ENCODE data around the gene FGF1.

FGF1 gene

DNA sequence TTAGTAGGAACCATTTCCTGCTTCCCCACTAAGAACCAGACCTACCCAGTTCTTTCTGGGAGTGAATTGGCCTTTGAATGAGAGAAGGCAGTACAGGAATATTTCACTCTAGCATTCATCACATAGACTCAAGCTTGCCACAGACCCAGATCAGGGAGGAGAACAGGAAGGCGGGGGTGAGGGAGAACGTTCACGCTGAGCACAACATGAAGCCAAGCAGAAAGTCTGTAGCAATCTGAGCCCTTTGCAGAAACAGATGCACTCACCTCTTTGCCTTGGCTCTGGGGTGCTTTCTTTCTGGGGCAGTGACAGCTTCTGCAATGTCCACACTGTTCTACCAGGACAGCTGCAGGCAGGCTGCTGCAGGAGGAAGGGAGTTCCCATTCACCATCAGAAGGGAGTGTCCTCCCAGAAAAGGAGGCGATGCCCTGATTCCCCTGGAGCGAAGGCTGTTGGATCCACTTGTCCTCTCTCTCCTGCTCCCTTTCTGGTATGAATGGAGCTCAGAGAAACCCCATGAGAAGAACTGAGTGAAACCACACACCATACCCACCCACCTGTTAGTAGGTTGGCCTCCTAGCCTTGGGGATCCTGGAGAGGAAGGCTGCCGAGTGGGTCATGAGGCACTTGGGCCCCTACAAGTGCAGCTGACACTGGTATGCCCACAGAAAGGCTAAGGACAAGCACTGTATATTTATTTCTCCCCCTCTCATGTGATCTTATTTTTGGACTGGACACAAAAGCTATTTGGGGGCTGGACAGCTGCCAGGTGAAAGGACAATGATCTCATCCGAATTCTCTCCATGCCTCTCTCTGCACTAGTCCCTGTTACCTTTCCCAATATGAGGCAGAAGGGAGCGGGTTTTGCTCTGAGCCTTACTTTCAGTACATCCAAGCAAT, 11.7 kb upstream of the FGF1 start:
- H3K4me1 ChIP-seq (ENCODE audit: control insufficient read depth in 1 of 2, insufficient read depth in 2 of 2, low read length in 2 of 2) = peaks cover 0 to 7% of the 10 kb centered on the region in 2 donors
- H3K36me3 ChIP-seq (ENCODE audit: control insufficient read depth in 1 of 2, insufficient read depth in 2 of 2, low read length in 2 of 2) = no peaks in the 10 kb centered on the region
- H3K27ac ChIP-seq (ENCODE audit: low read depth, low read length) = no peak overlapping the region
- H3K4me3 ChIP-seq (ENCODE audit: low read depth in 1 of 2, low read length in 2 of 2) = no peak overlapping the region
- no peaks in the 10 kb centered on the region for H3K9me3 ChIP-seq (ENCODE audit: control insufficient read depth in 1 of 2, low read length in 2 of 2)
- H3K27me3 ChIP-seq (ENCODE audit: control insufficient read depth in 1 of 2, insufficient read depth in 2 of 2, low read length in 2 of 2) = no peaks in the 10 kb centered on the region
- H3K9ac ChIP-seq (ENCODE audit: low read depth in 1 of 2, low read length in 2 of 2) = no peak overlapping the region

DNA sequence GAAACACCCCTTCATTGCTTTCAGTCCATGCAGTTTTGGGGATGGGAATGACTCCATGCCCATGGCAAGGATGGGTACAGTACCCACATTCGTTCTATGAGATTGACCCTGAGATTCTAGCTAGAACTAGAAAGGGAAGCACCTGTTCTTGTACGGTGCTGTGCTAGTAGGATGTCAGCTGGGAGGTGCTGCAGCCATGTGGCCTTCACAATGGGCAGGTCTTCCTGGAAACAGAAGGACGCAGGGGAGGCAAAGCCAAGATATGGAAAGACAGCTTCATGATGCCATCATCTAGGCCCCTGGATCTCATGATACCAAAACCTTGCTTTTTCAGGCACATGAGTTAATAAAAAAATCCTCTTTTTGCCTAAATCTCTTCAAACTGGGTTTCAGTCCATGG, 10.5 kb upstream of the FGF1 start:
- peaks cover 0 to 7% of the 10 kb centered on the region in 2 donors for H3K4me1 ChIP-seq (ENCODE audit: control insufficient read depth in 1 of 2, insufficient read depth in 2 of 2, low read length in 2 of 2)
- H3K36me3 ChIP-seq (ENCODE audit: control insufficient read depth in 1 of 2, insufficient read depth in 2 of 2, low read length in 2 of 2) = no peaks in the 10 kb centered on the region
- H3K9me3 ChIP-seq (ENCODE audit: control insufficient read depth in 1 of 2, low read length in 2 of 2) = no peaks in the 10 kb centered on the region
- no peaks in the 10 kb centered on the region for H3K27me3 ChIP-seq (ENCODE audit: control insufficient read depth in 1 of 2, insufficient read depth in 2 of 2, low read length in 2 of 2)
- no peak overlapping the region for H3K27ac ChIP-seq (ENCODE audit: low read depth, low read length)
- no peak overlapping the region for H3K4me3 ChIP-seq (ENCODE audit: low read depth in 1 of 2, low read length in 2 of 2)
- H3K9ac ChIP-seq (ENCODE audit: low read depth in 1 of 2, low read length in 2 of 2) = no peak overlapping the region

DNA sequence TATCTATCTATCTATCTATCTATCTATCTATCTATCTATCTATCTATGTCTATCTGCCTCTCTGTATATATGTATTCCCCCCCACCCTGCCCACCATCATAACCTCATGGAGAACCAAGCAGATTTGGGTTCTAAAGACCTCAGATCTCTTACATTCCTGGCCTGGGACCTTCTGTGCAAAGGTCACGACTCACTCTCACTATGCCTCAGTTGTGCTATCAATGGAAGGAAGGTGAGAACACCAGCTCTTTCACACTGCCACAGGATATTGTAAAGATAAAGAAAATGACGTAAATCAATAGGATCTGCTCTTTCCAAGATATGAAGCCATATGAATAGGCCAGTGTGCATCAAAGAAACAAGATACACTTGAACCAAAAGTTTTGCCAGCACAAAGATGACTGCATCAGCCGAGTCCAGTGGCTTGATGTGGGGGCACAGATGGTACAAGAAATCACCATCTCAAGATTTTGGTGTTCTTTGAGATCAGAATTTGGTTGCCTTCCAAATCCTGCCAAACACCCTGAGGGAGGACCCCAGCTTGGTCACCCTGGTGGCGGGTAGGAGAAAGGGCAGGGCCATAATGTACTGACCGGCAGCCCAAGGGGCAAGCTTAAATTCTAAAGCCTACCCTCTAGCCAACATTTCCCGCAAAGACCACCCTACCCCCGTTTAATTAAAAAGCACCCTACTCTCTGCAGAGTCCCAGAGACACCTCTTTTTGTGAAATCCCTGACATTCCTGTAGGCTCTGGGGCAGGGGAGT, 8.4 kb upstream of the FGF1 start:
- H3K4me1 ChIP-seq (ENCODE audit: control insufficient read depth in 1 of 2, insufficient read depth in 2 of 2, low read length in 2 of 2) = peaks cover 0 to 7% of the 10 kb centered on the region in 2 donors
- H3K27me3 ChIP-seq (ENCODE audit: control insufficient read depth in 1 of 2, insufficient read depth in 2 of 2, low read length in 2 of 2) = no peaks in the 10 kb centered on the region
- H3K4me3 ChIP-seq (ENCODE audit: low read depth in 1 of 2, low read length in 2 of 2) = no peak overlapping the region

DNA sequence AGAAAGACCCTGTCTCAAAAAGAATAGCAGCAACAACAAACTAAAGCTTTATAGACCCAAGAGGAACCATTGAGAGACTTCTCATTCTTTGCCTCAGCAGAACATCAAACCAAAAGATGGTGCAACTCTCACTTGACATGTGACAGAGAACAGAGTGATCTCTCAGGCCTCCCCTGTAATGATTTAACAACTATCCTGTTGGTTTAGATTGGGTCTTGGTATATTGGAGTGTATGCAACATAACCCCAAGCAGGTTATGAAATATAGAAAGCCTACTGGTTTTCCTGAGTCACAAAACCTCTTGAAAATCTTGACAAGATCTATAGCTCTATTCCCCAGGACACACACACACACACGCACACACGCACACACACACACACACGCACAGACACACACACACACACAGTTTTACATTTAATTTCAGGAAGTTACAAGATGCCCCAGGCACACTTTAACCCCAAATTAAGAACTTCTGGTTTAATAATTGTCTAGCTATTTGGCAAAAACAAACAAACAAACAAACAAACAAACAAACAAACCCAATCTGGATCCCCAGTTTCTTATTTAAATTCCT, 6.5 kb upstream of the FGF1 start:
- no peak overlapping the region for H3K9ac ChIP-seq (ENCODE audit: low read depth in 1 of 2, low read length in 2 of 2)
- no peak overlapping the region for H3K27ac ChIP-seq (ENCODE audit: low read depth, low read length)
- H3K9me3 ChIP-seq (ENCODE audit: control insufficient read depth in 1 of 2, low read length in 2 of 2) = no peaks in the 10 kb centered on the region
- H3K36me3 ChIP-seq (ENCODE audit: control insufficient read depth in 1 of 2, insufficient read depth in 2 of 2, low read length in 2 of 2) = no peaks in the 10 kb centered on the region
- no peak overlapping the region for H3K4me3 ChIP-seq (ENCODE audit: low read depth in 1 of 2, low read length in 2 of 2)
- H3K27me3 ChIP-seq (ENCODE audit: control insufficient read depth in 1 of 2, insufficient read depth in 2 of 2, low read length in 2 of 2) = no peaks in the 10 kb centered on the region
- H3K4me1 ChIP-seq (ENCODE audit: control insufficient read depth in 1 of 2, insufficient read depth in 2 of 2, low read length in 2 of 2) = peaks cover 0 to 4% of the 10 kb centered on the region in 2 donors

More for the DNA sequence above, 8.4 kb upstream of the FGF1 start:
- Histone ChIP-seq H3K9ac (ENCODE audit: low read depth in 1 of 2, low read length in 2 of 2) (no peak overlapping the region), H3K27ac (ENCODE audit: low read depth, low read length) (no peak overlapping the region), H3K36me3 (ENCODE audit: control insufficient read depth in 1 of 2, insufficient read depth in 2 of 2, low read length in 2 of 2) (no peaks in the 10 kb centered on the region), H3K9me3 (ENCODE audit: control insufficient read depth in 1 of 2, low read length in 2 of 2) (no peaks in the 10 kb centered on the region)

DNA sequence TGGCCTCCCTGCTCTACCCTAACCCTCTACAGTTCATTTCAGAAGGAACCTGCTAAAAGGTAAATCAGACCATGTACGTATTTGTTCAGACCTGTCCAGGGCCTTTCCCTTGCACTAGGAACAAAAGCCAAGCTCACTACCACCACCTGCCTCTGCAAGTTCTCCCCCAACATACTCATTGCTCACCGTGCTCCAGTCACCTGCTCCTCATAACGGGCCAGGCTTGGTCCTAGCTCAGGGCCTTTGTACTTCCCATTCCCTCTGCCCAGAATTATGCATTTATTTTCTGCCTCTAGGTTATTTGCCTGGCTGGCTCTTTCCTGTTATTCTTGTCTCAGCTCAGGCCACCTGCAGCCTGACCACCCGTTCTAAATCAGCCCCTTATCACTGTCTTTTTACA, 4.8 kb upstream of the FGF1 start:
- H3K9ac ChIP-seq (ENCODE audit: low read depth in 1 of 2, low read length in 2 of 2) = no peak overlapping the region
- H3K9me3 ChIP-seq (ENCODE audit: control insufficient read depth in 1 of 2, low read length in 2 of 2) = no peaks in the 10 kb centered on the region

DNA sequence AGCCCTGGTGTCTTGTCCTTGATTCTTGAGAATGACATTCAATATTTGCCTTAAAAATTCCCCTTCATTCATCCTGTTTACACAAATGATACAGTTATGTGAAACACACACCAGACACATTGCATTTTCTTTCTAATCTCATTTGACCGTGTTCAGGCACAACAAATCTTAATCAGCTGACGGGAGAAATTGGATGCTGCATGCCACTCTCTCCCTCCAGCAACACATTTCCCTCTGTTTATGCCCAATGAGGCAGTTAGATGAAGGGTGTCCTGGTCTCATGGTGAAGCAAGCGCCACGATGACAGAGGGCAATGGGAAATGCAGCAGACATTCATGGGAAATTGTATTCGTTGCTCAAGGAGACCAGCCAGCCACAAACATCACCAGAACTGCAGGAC, 3.2 kb upstream of the FGF1 start:
- Histone ChIP-seq H3K4me3 (ENCODE audit: low read depth in 1 of 2, low read length in 2 of 2) (no peak overlapping the region), H3K27ac (ENCODE audit: low read depth, low read length) (no peak overlapping the region), H3K9me3 (ENCODE audit: control insufficient read depth in 1 of 2, low read length in 2 of 2) (no peaks in the 10 kb centered on the region), H3K36me3 (ENCODE audit: control insufficient read depth in 1 of 2, insufficient read depth in 2 of 2, low read length in 2 of 2) (no peaks in the 10 kb centered on the region), H3K4me1 (ENCODE audit: control insufficient read depth in 1 of 2, insufficient read depth in 2 of 2, low read length in 2 of 2) (no peaks in the 10 kb centered on the region), H3K27me3 (ENCODE audit: control insufficient read depth in 1 of 2, insufficient read depth in 2 of 2, low read length in 2 of 2) (no peaks in the 10 kb centered on the region), H3K9ac (ENCODE audit: low read depth in 1 of 2, low read length in 2 of 2) (no peak overlapping the region)

More for the DNA sequence above, 4.8 kb upstream of the FGF1 start:
- Histone ChIP-seq H3K36me3 (ENCODE audit: control insufficient read depth in 1 of 2, insufficient read depth in 2 of 2, low read length in 2 of 2) (no peaks in the 10 kb centered on the region), H3K27ac (ENCODE audit: low read depth, low read length) (no peak overlapping the region), H3K27me3 (ENCODE audit: control insufficient read depth in 1 of 2, insufficient read depth in 2 of 2, low read length in 2 of 2) (no peaks in the 10 kb centered on the region), H3K4me1 (ENCODE audit: control insufficient read depth in 1 of 2, insufficient read depth in 2 of 2, low read length in 2 of 2) (no peaks in the 10 kb centered on the region), H3K4me3 (ENCODE audit: low read depth in 1 of 2, low read length in 2 of 2) (no peak overlapping the region)

DNA sequence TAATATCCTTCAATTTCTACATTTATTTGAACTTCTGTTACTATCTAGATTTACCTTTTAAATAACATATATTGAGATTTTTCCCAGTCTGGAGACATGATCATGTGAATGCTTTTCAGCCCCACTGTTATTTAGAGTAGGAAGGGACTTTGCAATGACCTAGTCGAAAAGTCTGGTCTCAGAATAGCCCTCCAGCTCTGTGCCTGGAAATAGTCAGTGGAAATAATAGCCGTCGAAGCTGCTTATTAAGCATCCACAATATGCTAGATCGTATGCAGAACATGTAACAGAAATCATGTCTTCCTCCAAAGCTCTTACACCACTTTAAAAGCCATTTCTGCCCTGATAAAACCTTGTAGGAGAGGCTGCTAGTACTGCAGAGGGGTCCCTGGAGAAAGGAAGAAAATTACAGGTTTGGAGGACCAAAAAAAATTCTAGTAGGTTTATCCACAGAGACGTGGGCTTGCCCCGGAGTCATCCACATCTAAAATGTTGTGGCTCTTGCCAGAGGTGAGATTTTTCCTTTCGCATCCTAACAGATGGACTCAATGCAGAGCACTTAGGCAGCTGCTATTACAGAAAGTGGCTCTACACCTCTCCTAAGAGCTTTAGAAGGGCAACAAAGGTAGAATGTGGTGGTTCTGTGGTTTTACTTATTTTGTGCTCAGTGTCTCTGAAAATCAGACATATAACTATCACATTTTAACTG, 2.5 kb upstream of the FGF1 start:
- H3K9ac ChIP-seq (ENCODE audit: low read depth in 1 of 2, low read length in 2 of 2) = no peak overlapping the region
- H3K4me3 ChIP-seq (ENCODE audit: low read depth in 1 of 2, low read length in 2 of 2) = no peak overlapping the region
- H3K9me3 ChIP-seq (ENCODE audit: control insufficient read depth in 1 of 2, low read length in 2 of 2) = no peaks in the 10 kb centered on the region
- no peak overlapping the region for H3K27ac ChIP-seq (ENCODE audit: low read depth, low read length)
- no peaks in the 10 kb centered on the region for H3K27me3 ChIP-seq (ENCODE audit: control insufficient read depth in 1 of 2, insufficient read depth in 2 of 2, low read length in 2 of 2)
- no peaks in the 10 kb centered on the region for H3K36me3 ChIP-seq (ENCODE audit: control insufficient read depth in 1 of 2, insufficient read depth in 2 of 2, low read length in 2 of 2)
- H3K4me1 ChIP-seq (ENCODE audit: control insufficient read depth in 1 of 2, insufficient read depth in 2 of 2, low read length in 2 of 2) = no peaks in the 10 kb centered on the region

DNA sequence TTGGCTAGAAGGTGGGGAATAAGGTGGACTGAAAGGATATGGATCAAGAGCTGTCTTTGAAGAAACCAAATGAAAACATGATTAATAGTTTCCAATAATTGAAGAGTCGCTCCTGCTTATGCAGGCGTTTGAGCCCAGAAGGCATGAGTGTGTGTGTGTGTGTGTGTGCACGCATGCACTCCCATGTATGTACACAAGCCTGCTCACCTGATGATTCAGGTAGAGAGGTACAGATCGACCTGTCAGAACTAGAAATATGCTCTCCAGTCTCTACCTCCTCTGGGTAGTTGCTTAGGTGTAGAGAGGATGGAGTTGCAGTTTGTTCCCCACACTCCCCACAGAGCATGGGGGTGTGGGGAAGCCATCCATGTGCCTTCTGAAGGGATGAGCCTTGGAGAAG, 1.1 kb upstream of the FGF1 start:
- no peak overlapping the region for H3K9ac ChIP-seq (ENCODE audit: low read depth in 1 of 2, low read length in 2 of 2)
- no peaks in the 10 kb centered on the region for H3K9me3 ChIP-seq (ENCODE audit: control insufficient read depth in 1 of 2, low read length in 2 of 2)
- no peak overlapping the region for H3K27ac ChIP-seq (ENCODE audit: low read depth, low read length)
- no peaks in the 10 kb centered on the region for H3K4me1 ChIP-seq (ENCODE audit: control insufficient read depth in 1 of 2, insufficient read depth in 2 of 2, low read length in 2 of 2)
- no peaks in the 10 kb centered on the region for H3K36me3 ChIP-seq (ENCODE audit: control insufficient read depth in 1 of 2, insufficient read depth in 2 of 2, low read length in 2 of 2)
- no peaks in the 10 kb centered on the region for H3K27me3 ChIP-seq (ENCODE audit: control insufficient read depth in 1 of 2, insufficient read depth in 2 of 2, low read length in 2 of 2)
- H3K4me3 ChIP-seq (ENCODE audit: low read depth in 1 of 2, low read length in 2 of 2) = no peak overlapping the region

DNA sequence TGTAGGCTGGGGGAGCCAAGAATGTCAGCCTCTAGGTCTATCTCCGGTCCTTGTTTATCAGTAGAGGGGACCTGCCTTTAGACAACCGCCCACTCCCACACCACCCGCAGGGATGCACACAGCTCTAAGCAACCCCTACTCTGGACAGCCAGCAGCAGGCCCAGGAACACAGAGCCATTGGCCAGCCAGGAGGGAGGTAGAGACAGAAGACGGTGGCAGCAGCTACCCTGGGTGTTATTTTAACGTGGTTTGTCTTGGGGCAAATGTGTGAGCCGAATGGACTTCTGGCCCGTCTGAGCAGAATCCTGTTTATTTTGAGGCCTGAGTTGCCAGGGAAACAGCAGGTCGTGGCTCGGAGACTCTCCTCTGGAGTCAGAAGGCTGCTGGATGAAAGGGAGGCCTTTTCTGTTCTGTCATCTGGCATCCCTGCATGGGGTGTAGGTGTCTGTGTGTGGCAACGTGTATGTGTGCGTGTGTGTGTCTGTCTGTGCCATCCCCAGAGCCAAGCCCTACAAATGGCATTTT, 382 bp upstream of the FGF1 start:
- Histone ChIP-seq H3K27me3 (ENCODE audit: control insufficient read depth in 1 of 2, insufficient read depth in 2 of 2, low read length in 2 of 2) (no peaks in the 10 kb centered on the region), H3K4me1 (ENCODE audit: control insufficient read depth in 1 of 2, insufficient read depth in 2 of 2, low read length in 2 of 2) (peaks cover 0 to under 1% of the 10 kb centered on the region in 2 donors), H3K36me3 (ENCODE audit: control insufficient read depth in 1 of 2, insufficient read depth in 2 of 2, low read length in 2 of 2) (no peaks in the 10 kb centered on the region), H3K9ac (ENCODE audit: low read depth in 1 of 2, low read length in 2 of 2) (no peak overlapping the region), H3K4me3 (ENCODE audit: low read depth in 1 of 2, low read length in 2 of 2) (no peak overlapping the region), H3K9me3 (ENCODE audit: control insufficient read depth in 1 of 2, low read length in 2 of 2) (no peaks in the 10 kb centered on the region), H3K27ac (ENCODE audit: low read depth, low read length) (no peak overlapping the region)
